Measurements from ENCODE around the gene GPC3. TPM values are rescaled to one million over a fixed set of nuclear protein-coding genes. Genes with fewer than 3 reads are reported as not detected.

Gene GPC3
- total RNA-seq, 6 donors from 2014 or later = 9.4 to 111 (median 57.6) TPM

GRCh38 chrX:133516686-133517085 lies 468.7 kb downstream of the GPC3 start:
- TF ChIP-seq, protein P1, sequence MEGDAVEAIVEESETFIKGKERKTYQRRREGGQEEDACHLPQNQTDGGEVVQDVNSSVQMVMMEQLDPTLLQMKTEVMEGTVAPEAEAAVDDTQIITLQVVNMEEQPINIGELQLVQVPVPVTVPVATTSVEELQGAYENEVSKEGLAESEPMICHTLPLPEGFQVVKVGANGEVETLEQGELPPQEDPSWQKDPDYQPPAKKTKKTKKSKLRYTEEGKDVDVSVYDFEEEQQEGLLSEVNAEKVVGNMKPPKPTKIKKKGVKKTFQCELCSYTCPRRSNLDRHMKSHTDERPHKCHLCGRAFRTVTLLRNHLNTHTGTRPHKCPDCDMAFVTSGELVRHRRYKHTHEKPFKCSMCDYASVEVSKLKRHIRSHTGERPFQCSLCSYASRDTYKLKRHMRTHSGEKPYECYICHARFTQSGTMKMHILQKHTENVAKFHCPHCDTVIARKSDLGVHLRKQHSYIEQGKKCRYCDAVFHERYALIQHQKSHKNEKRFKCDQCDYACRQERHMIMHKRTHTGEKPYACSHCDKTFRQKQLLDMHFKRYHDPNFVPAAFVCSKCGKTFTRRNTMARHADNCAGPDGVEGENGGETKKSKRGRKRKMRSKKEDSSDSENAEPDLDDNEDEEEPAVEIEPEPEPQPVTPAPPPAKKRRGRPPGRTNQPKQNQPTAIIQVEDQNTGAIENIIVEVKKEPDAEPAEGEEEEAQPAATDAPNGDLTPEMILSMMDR (IDR thresholded peaks at IDR 0.05) = no peak
- TF ChIP-seq EP300 (IDR thresholded peaks at IDR 0.05) (no peak), POLR2AphosphoS5 (IDR thresholded peaks at IDR 0.05) (no peak), POLR2A (IDR thresholded peaks at IDR 0.05) (no peak)
- 49 to 66% methylated on average over 3 of the region's 3 CpGs for WGBS, 2 donors
- no peak overlapping the region for H3K4me3 ChIP-seq
- DNase-seq (no peak), ATAC-seq (ENCODE audit: low FRiP score in 2 of 2) (no peak)
- H3K4me1 ChIP-seq = no peaks in the 10 kb centered on the region
- no peaks in the 10 kb centered on the region for H3K9me3 ChIP-seq
- H3K27me3 ChIP-seq = no peaks in the 10 kb centered on the region
- no peaks in the 10 kb centered on the region for H3K36me3 ChIP-seq
- H3K27ac ChIP-seq = no peak overlapping the region

GRCh38 chrX:133514486-133514885 lies 470.9 kb downstream of the GPC3 start:
- TF ChIP-seq POLR2A (IDR thresholded peaks at IDR 0.05) = no peak
- no peaks in the 10 kb centered on the region for H3K9me3 ChIP-seq
- no peak overlapping the region for H3K4me3 ChIP-seq
- no peak overlapping the region for H3K27ac ChIP-seq
- H3K36me3 ChIP-seq = no peaks in the 10 kb centered on the region
- ATAC-seq (ENCODE audit: low FRiP score in 2 of 2) = no peak
- 87 to 100% methylated on average over 1 of the region's 1 CpG for WGBS, 2 donors
- no peak for DNase-seq
- no peaks in the 10 kb centered on the region for H3K27me3 ChIP-seq
- no peaks in the 10 kb centered on the region for H3K4me1 ChIP-seq

DNA sequence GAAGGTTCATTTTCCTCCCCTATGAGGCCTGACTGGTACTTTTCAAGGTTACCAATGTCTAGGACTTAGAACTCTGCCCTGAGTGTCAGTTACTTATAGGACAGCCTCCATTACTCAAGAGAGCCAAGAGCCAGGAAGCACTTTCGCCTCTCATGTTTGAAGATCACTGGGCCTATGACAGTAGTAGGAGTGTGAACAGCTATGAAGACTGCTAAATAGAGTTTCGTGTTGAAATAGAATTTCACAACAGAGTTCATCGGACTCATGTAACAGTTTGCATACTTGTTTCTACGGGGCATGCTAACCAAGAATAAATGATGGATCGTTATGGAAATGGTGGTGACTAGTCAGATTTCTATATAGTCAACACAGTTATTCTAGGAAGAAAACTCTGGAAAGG lies 472.3 kb downstream of the GPC3 start:
- no peaks in the 10 kb centered on the region for H3K27me3 ChIP-seq
- H3K36me3 ChIP-seq = no peaks in the 10 kb centered on the region
- H3K4me3 ChIP-seq = no peak overlapping the region
- no peak for DNase-seq
- H3K4me1 ChIP-seq = no peaks in the 10 kb centered on the region
- no peaks in the 10 kb centered on the region for H3K9me3 ChIP-seq
- TF ChIP-seq, protein P1 (IDR thresholded peaks at IDR 0.05) = no peak
- TF ChIP-seq POLR2AphosphoS5 (IDR thresholded peaks at IDR 0.05) (no peak), POLR2A (IDR thresholded peaks at IDR 0.05) (no peak), EP300 (IDR thresholded peaks at IDR 0.05) (no peak)
- no peak for ATAC-seq (ENCODE audit: low FRiP score in 2 of 2)
- 66 to 70% methylated on average over 4 to 5 of the region's 5 CpGs for WGBS, 2 donors
- no peak overlapping the region for H3K27ac ChIP-seq

DNA sequence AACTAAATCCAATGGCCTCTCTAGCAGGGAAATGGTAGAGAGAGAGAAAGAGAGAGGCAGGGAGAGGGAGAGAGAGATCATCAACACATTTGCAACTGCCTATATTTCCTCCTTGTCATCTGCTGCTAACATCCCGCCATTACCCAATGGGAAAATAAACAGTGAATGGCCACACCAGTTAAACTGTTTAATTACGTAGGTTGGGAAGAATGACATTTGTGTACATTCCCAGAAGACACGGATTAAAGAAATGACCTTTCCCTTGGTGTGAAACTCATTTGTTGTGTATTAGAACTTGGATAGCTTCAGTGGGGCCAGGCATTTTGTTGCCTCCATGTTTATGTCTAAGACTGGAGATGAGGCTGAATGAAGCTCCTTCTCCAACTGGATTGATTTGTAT lies 474.4 kb downstream of the GPC3 start:
- 62 to 63% methylated on average over 3 of the region's 3 CpGs for WGBS, 2 donors
- Histone ChIP-seq H3K27me3 (no peaks in the 10 kb centered on the region), H3K27ac (no peak overlapping the region), H3K4me3 (no peak overlapping the region), H3K36me3 (no peaks in the 10 kb centered on the region), H3K9me3 (no peaks in the 10 kb centered on the region), H3K4me1 (no peaks in the 10 kb centered on the region)
- no peak for TF ChIP-seq POLR2A (IDR thresholded peaks at IDR 0.05)
- TF ChIP-seq, protein P1 (IDR thresholded peaks at IDR 0.05) = no peak
- no peak for TF ChIP-seq EP300 (IDR thresholded peaks at IDR 0.05)
- no peak for TF ChIP-seq POLR2AphosphoS5 (IDR thresholded peaks at IDR 0.05)
- DNase-seq = no peak
- no peak for ATAC-seq (ENCODE audit: low FRiP score in 2 of 2)

- DNase-seq (no peak), ATAC-seq (ENCODE audit: low FRiP score in 2 of 2) (no peak)
- H3K27me3 ChIP-seq = no peaks in the 10 kb centered on the region
- WGBS, 2 donors = 60 to 63% methylated on average over 10 of the region's 10 CpGs
- no peaks in the 10 kb centered on the region for H3K9me3 ChIP-seq
- H3K4me1 ChIP-seq = no peaks in the 10 kb centered on the region
- TF ChIP-seq POLR2AphosphoS5 (IDR thresholded peaks at IDR 0.05) = no peak
- no peak for TF ChIP-seq POLR2A (IDR thresholded peaks at IDR 0.05)
- TF ChIP-seq, protein P1 (IDR thresholded peaks at IDR 0.05) = no peak
- TF ChIP-seq EP300 (IDR thresholded peaks at IDR 0.05) = no peak
- H3K4me3 ChIP-seq = no peak overlapping the region
- no peaks in the 10 kb centered on the region for H3K36me3 ChIP-seq
- no peak overlapping the region for H3K27ac ChIP-seq
Measured at GRCh38 chrX:133497356-133497755, 488.0 kb downstream of the GPC3 start.
